OCI-LY1 (cell line): ENCODE data around the gene STK40.

Source experiments
- H2AFZ ChIP-seq: fragments of 200-600 bp; sonication (generic), shearing (Covaris generic); 2 replicates; pipeline ENCODE4 v1.6.0; 2014; ENCODE audit warnings: antibody characterized with exemption, mild to moderate bottlenecking, low read length
- H3F3A ChIP-seq: fragments of 200-600 bp; sonication (generic), shearing (Covaris generic); 2 replicates; pipeline ENCODE4 v1.6.0; 2014; ENCODE audit warnings: mild to moderate bottlenecking, antibody characterized with exemption, low read length, moderate library complexity; ENCODE audit not compliant: insufficient read depth
- H3K27ac ChIP-seq: fragments of 200-600 bp; sonication (generic); 2 replicates; pipeline ENCODE4 v1.5.1; 2014; ENCODE audit warnings: low read length, mixed run types, mild to moderate bottlenecking, low read depth; ENCODE audit not compliant: poor library complexity, severe bottlenecking
- H3K27me3 ChIP-seq: fragments of 200-600 bp; sonication (generic); 2 replicates; pipeline ENCODE4 v1.6.0; 2014; ENCODE audit warnings: antibody characterized with exemption, mild to moderate bottlenecking, low read length, moderate library complexity; ENCODE audit not compliant: insufficient read depth
- H3K36me3 ChIP-seq: fragments of 200-600 bp; sonication (generic); 2 replicates; pipeline ENCODE4 v1.6.1; 2014; ENCODE audit warnings: mild to moderate bottlenecking, antibody characterized with exemption, low read length, moderate library complexity, mixed read lengths; ENCODE audit not compliant: insufficient read depth
- H3K4me1 ChIP-seq: fragments of 200-600 bp; sonication (generic); 2 replicates; pipeline ENCODE4 v1.5.1; 2014; ENCODE audit warnings: mild to moderate bottlenecking, low read length, moderate library complexity; ENCODE audit not compliant: insufficient read depth, severe bottlenecking
- H3K4me2 ChIP-seq: fragments of 200-600 bp; sonication (generic), shearing (Covaris generic); 2 replicates; pipeline ENCODE4 v1.6.1; 2014; ENCODE audit warnings: low read length
- H3K4me3 ChIP-seq: fragments of 200-600 bp; sonication (generic); 2 replicates; pipeline ENCODE4 v1.5.1; 2014; ENCODE audit warnings: low read length, low read depth, mild to moderate bottlenecking, mixed read lengths; ENCODE audit not compliant: poor library complexity, severe bottlenecking
- H3K79me2 ChIP-seq: fragments of 200-600 bp; shearing (Covaris generic); 2 replicates; pipeline ENCODE4 v1.6.1; 2016; ENCODE audit warnings: mixed run types, low read length, mixed read lengths; ENCODE audit not compliant: insufficient read depth
- H3K9ac ChIP-seq: fragments of 200-600 bp; sonication (generic), shearing (Covaris generic); 2 replicates; pipeline ENCODE4 v1.6.1; 2014; ENCODE audit warnings: mild to moderate bottlenecking, low read length, mixed read lengths
- H3K9me2 ChIP-seq: fragments of 200-600 bp; sonication (generic), shearing (Covaris generic); 2 replicates; pipeline ENCODE4 v1.6.1; 2014; ENCODE audit warnings: low read depth, mild to moderate bottlenecking, low read length, mixed read lengths
- H3K9me3 ChIP-seq: fragments of 200-600 bp; shearing (Covaris generic); 2 replicates; pipeline ENCODE4 v1.6.1; 2014; ENCODE audit warnings: low read length, mixed read lengths
- H4K20me1 ChIP-seq: fragments of 200-600 bp; sonication (generic), shearing (Covaris generic); 2 replicates; pipeline ENCODE4 v1.6.0; 2016; ENCODE audit warnings: mild to moderate bottlenecking, low read length; ENCODE audit not compliant: insufficient read depth
- CTCF ChIP-seq: fragments of 200-600 bp; sonication (generic), shearing (Covaris generic); IDR thresholded peaks from 2 replicates; pipeline ENCODE4 v1.5.1; 2017; ENCODE audit warnings: mild to moderate bottlenecking, antibody characterized with exemption, low read length, moderate library complexity, mixed read lengths
- EZH2 ChIP-seq: fragments of 200-600 bp; sonication (generic), shearing (Covaris generic); IDR thresholded peaks from 2 replicates; pipeline ENCODE4 v1.8.0; 2017; ENCODE audit warnings: borderline replicate concordance, mixed run types, mild to moderate bottlenecking, antibody characterized with exemption, low read length, moderate library complexity, mixed read lengths

STK40 gene

GRCh38 chr1:36304521-36304920 lies 81.2 kb downstream of the STK40 start:
- H3F3A ChIP-seq, result no peaks in the 10 kb centered on the region
- H3K27me3 ChIP-seq, result no peaks in the 10 kb centered on the region
- H3K4me3 ChIP-seq, result no peak overlapping the region
- no peak overlapping the region for H2AFZ ChIP-seq
- TF ChIP-seq CTCF (no peak), EZH2 (no peak)
- no peaks in the 10 kb centered on the region for H4K20me1 ChIP-seq
- H3K27ac ChIP-seq, result peak overlapping the region; percentile 50
- no peak overlapping the region for H3K4me2 ChIP-seq
- H3K9ac ChIP-seq, result no peak overlapping the region
- no peaks in the 10 kb centered on the region for H3K9me2 ChIP-seq
- H3K4me1 ChIP-seq, result peaks cover 44% of the 10 kb centered on the region
- H3K79me2 ChIP-seq, result no peaks in the 10 kb centered on the region
- H3K9me3 ChIP-seq, result no peaks in the 10 kb centered on the region
- H3K36me3 ChIP-seq, result peaks cover 58% of the 10 kb centered on the region

- TF ChIP-seq EZH2, result no peak
- TF ChIP-seq CTCF, result no peak
- Histone ChIP-seq H3K4me3 (no peak overlapping the region), H3K4me2 (no peak overlapping the region), H2AFZ (no peak overlapping the region), H3K27me3 (no peaks in the 10 kb centered on the region), H4K20me1 (no peaks in the 10 kb centered on the region), H3F3A (no peaks in the 10 kb centered on the region), H3K9me3 (no peaks in the 10 kb centered on the region), H3K79me2 (no peaks in the 10 kb centered on the region), H3K9ac (no peak overlapping the region), H3K4me1 (peaks cover 37% of the 10 kb centered on the region), H3K9me2 (no peaks in the 10 kb centered on the region), H3K36me3 (peaks cover 59% of the 10 kb centered on the region), H3K27ac (peak overlapping the region; percentile 50)
Measured at GRCh38 chr1:36303650-36304360, 81.9 kb downstream of the STK40 start.

- Histone ChIP-seq H3K36me3 (peaks cover 64% of the 10 kb centered on the region), H4K20me1 (no peaks in the 10 kb centered on the region), H3K9me3 (no peaks in the 10 kb centered on the region), H2AFZ (no peak overlapping the region), H3K9ac (no peak overlapping the region), H3K27ac (no peak overlapping the region), H3K9me2 (no peaks in the 10 kb centered on the region), H3K4me2 (no peak overlapping the region), H3K27me3 (no peaks in the 10 kb centered on the region), H3K4me3 (no peak overlapping the region), H3K79me2 (no peaks in the 10 kb centered on the region), H3K4me1 (peaks cover 31% of the 10 kb centered on the region), H3F3A (no peaks in the 10 kb centered on the region)
- no peak for TF ChIP-seq CTCF
- no peak for TF ChIP-seq EZH2
Measured at GRCh38 chr1:36303244-36303643, 82.5 kb downstream of the STK40 start.
